Caco-2 (cell line): ENCODE measurements around the gene ACACA. TPM values are rescaled to one million over a fixed set of nuclear protein-coding genes. Genes with fewer than 3 reads are reported as not detected.

Experiments
- BruUV-seq: library from RNA; stranded (reverse); fragments of 400-500 nt; replicated peaks from 2 replicates; lab custom pipeline; 2021; lab: Mats Ljungman, UMichigan
- CTCF ChIA-PET: fragments of 300-600 bp; sonication (Branson Sonifier 250); formaldehyde crosslinking; loops from one replicate; lab custom pipeline; 2022; ENCODE audit warnings: antibody characterized with exemption; lab: Charles Lee
- POLR2A ChIA-PET: fragments of 300-600 bp; sonication (Branson Sonifier 250); formaldehyde crosslinking; loops from one replicate; lab custom pipeline; 2022; ENCODE audit warnings: antibody characterized with exemption; lab: Charles Lee
- DNase-seq, 2 experiments: peaks; one replicate each; pipeline versions ENCODE4 v3.0.0 to v3.0.0-alpha.2; 2020 to 2022
- H3K27me3 ChIP-seq: replicated peaks from 2 replicates; pipeline ENCODE4 v1.6.0; 2011; ENCODE audit warnings: low read length; ENCODE audit not compliant: control insufficient read depth, insufficient read depth
- H3K36me3 ChIP-seq: 2 replicates; pipeline ENCODE4 v1.5.1; 2011; ENCODE audit warnings: low read length; ENCODE audit not compliant: control insufficient read depth, insufficient read depth
- H3K4me1 ChIP-seq: fragments of 250-450 bp; sonication (Bioruptor Pico); 2 replicates; pipeline ENCODE4 v1.5.1; 2020; ENCODE audit warnings: mild to moderate bottlenecking
- H3K4me3 ChIP-seq: 2 replicates; pipeline ENCODE4 v1.5.1; 2011; ENCODE audit warnings: low read depth, mild to moderate bottlenecking, control low read depth, low read length
- H3K9me3 ChIP-seq: fragments of 250-450 bp; sonication (Bioruptor Pico); 2 replicates; pipeline ENCODE4 v1.5.1; 2020; ENCODE audit warnings: mild to moderate bottlenecking, moderate library complexity
- H3K27ac Mint-ChIP-seq: one replicate; pipeline ENCODE4 v1.8.0; 2022; ENCODE audit warnings: mixed read lengths; ENCODE audit not compliant: unreplicated experiment
- H3K27me3 Mint-ChIP-seq: one replicate; pipeline ENCODE4 v1.8.0; 2022; ENCODE audit warnings: mixed read lengths; ENCODE audit not compliant: insufficient read depth, unreplicated experiment
- H3K36me3 Mint-ChIP-seq: one replicate; pipeline ENCODE4 v1.8.0; 2022; ENCODE audit warnings: mild to moderate bottlenecking, mixed read lengths; ENCODE audit not compliant: insufficient read depth, unreplicated experiment
- H3K4me1 Mint-ChIP-seq: one replicate; pipeline ENCODE4 v1.8.0; 2022; ENCODE audit warnings: low read depth, mixed read lengths; ENCODE audit not compliant: unreplicated experiment
- H3K4me3 Mint-ChIP-seq: one replicate; pipeline ENCODE4 v1.8.0; 2022; ENCODE audit warnings: mild to moderate bottlenecking, moderate library complexity, mixed read lengths; ENCODE audit not compliant: unreplicated experiment
- H3K9me3 Mint-ChIP-seq: one replicate; pipeline ENCODE4 v1.8.0; 2022; ENCODE audit warnings: mixed read lengths; ENCODE audit not compliant: unreplicated experiment
- intact Hi-C: fragments of 100-400 bp; cut with micrococcal nuclease; formaldehyde crosslinking; loops from one replicate; pipeline ENCODE4 v1.10.0; 2022; ENCODE audit not compliant: unreplicated experiment
- total RNA-seq: library from RNA; stranded (reverse); gene quantifications from 2 replicates; pipeline ENCODE4 v1.2.3, GENCODE V29; 2022
- TF ChIP-seq, protein P1 (sequence below), 2 experiments: fragments of 200-600 bp in 1 of 2; IDR thresholded peaks; 1 replicate in 1 of 2; 2 replicates in 1 of 2; pipeline versions ENCODE4 v1.5.1 to v1.8.0; 2011 to 2022; ENCODE audit warnings: antibody characterized with exemption in 1 of 2, control low read depth in 1 of 2, inconsistent platforms in 1 of 2, low read depth in 1 of 2, low read length in 1 of 2, mild to moderate bottlenecking in 1 of 2, moderate library complexity in 1 of 2; ENCODE audit not compliant: insufficient read depth in 1 of 2, severe bottlenecking in 1 of 2, unreplicated experiment in 1 of 2

The ACACA gene
- total RNA-seq, 1 experiment from 2014 or later = 108 TPM

DNA sequence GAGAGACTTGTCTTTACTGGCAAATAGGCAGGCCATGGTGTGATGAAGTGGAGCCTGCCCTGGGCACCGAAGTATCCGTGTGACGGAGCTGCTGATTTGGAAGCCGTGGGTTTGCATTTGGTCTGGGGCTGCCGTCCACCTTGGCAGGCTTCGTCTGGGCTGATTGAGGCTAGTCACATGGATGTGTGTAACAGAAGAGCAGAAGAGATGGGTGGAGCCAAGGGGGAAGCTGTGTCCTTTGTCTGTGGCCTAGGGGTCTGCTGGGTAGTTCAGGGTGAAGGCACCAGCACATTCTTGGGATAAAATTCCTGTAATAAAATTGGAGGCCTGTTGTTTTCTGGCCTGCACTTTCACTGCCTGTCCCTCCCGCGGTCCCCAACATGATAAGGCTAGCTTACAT lies 351.7 kb downstream of the ACACA start:
- Mint-ChIP-seq H3K4me1 (no peaks in the 10 kb centered on the region), H3K9me3 (no peaks in the 10 kb centered on the region), H3K4me3 (no peak overlapping the region), H3K27ac (no peak overlapping the region), H3K27me3 (no peaks in the 10 kb centered on the region), H3K36me3 (peaks cover 8% of the 10 kb centered on the region)
- TF ChIP-seq, protein P1, sequence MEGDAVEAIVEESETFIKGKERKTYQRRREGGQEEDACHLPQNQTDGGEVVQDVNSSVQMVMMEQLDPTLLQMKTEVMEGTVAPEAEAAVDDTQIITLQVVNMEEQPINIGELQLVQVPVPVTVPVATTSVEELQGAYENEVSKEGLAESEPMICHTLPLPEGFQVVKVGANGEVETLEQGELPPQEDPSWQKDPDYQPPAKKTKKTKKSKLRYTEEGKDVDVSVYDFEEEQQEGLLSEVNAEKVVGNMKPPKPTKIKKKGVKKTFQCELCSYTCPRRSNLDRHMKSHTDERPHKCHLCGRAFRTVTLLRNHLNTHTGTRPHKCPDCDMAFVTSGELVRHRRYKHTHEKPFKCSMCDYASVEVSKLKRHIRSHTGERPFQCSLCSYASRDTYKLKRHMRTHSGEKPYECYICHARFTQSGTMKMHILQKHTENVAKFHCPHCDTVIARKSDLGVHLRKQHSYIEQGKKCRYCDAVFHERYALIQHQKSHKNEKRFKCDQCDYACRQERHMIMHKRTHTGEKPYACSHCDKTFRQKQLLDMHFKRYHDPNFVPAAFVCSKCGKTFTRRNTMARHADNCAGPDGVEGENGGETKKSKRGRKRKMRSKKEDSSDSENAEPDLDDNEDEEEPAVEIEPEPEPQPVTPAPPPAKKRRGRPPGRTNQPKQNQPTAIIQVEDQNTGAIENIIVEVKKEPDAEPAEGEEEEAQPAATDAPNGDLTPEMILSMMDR (IDR thresholded peaks at IDR 0.05; ENCODE audit: insufficient read depth in 1 of 2, low read depth in 1 of 2, low read length in 1 of 2, severe bottlenecking in 1 of 2, unreplicated experiment in 1 of 2) = no peak
- intact Hi-C loops = no loop called here
- ChIA-PET POLR2A (no interaction called here), CTCF (no interaction called here)
- no TSS peak for BruUV-seq
- no peaks in the 10 kb centered on the region; the same call in 1 of the 2 replicates for H3K4me1 ChIP-seq
- no peaks in the 10 kb centered on the region for H3K27me3 ChIP-seq
- H3K36me3 ChIP-seq = peaks cover 1% of the 10 kb centered on the region; the same call in 1 of the 2 replicates
- no peak overlapping the region for H3K4me3 ChIP-seq
- no peaks in the 10 kb centered on the region for H3K9me3 ChIP-seq
- DNase-seq = no peak

DNA sequence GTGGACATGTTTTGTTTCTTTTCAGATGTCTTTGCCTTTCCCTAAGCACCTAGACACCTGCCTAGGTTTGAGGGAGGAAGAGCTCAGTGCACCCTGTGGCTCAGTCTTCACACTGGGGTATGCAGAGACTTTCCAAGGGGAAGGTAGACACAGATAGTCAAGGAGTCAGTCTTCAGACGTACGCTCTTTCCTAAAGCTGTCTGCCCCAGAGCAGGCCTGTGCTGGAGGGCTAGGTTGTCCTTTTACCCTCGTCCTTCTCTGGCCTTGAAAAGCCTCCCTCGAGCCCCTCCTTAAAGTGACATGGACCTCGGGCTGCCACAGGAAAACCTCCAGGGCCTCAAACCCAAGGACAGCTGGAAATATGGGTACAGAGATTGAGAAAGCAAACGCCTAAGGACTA lies 354.2 kb downstream of the ACACA start:
- intact Hi-C loops = no loop called here
- Mint-ChIP-seq H3K27ac (no peak overlapping the region), H3K4me1 (no peaks in the 10 kb centered on the region), H3K27me3 (no peaks in the 10 kb centered on the region), H3K4me3 (no peak overlapping the region), H3K36me3 (peaks cover 9% of the 10 kb centered on the region), H3K9me3 (no peaks in the 10 kb centered on the region)
- ChIA-PET POLR2A (no interaction called here), CTCF (no interaction called here)
- no peaks in the 10 kb centered on the region; the same call in 1 of the 2 replicates for H3K36me3 ChIP-seq
- no peaks in the 10 kb centered on the region for H3K4me1 ChIP-seq
- no peak overlapping the region for H3K4me3 ChIP-seq
- BruUV-seq = no TSS peak
- TF ChIP-seq, protein P1 (IDR thresholded peaks at IDR 0.05; ENCODE audit: insufficient read depth in 1 of 2, low read depth in 1 of 2, low read length in 1 of 2, severe bottlenecking in 1 of 2, unreplicated experiment in 1 of 2) = no peak
- no peaks in the 10 kb centered on the region for H3K9me3 ChIP-seq
- no peak for DNase-seq
- no peaks in the 10 kb centered on the region for H3K27me3 ChIP-seq

DNA sequence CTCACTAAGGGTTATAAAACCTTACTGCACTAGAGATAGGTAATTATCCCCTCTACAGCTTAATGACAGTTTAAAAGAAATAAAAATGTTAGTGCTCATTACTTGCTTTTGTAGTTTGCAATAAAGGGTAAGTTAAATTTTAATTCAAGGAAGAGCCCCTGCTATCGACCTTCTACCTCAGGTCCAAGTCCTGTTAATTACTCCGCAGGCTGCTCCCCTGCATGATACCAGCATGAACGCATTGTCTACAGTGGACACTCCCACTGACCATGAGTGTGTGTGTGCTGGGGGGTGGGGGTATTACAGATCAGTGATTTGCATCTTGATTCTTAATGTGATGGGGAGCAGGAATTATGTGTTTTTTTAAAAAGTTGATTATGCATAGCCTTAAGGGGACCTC lies 354.8 kb downstream of the ACACA start:
- Mint-ChIP-seq H3K4me1 (no peaks in the 10 kb centered on the region), H3K9me3 (no peaks in the 10 kb centered on the region), H3K4me3 (no peak overlapping the region), H3K27me3 (no peaks in the 10 kb centered on the region), H3K36me3 (peaks cover 6% of the 10 kb centered on the region), H3K27ac (no peak overlapping the region)
- Histone ChIP-seq H3K4me1 (no peaks in the 10 kb centered on the region), H3K36me3 (no peaks in the 10 kb centered on the region; the same call in 1 of the 2 replicates), H3K27me3 (no peaks in the 10 kb centered on the region), H3K4me3 (no peak overlapping the region), H3K9me3 (no peaks in the 10 kb centered on the region)
- ChIA-PET CTCF (no interaction called here), POLR2A (no interaction called here)
- no TSS peak for BruUV-seq
- TF ChIP-seq, protein P1 (IDR thresholded peaks at IDR 0.05; ENCODE audit: insufficient read depth in 1 of 2, low read depth in 1 of 2, low read length in 1 of 2, severe bottlenecking in 1 of 2, unreplicated experiment in 1 of 2) = no peak
- no peak for DNase-seq
- intact Hi-C loops = no loop called here
